Measurements from ENCODE around the gene CCDC68. TPM values are rescaled to one million over a fixed set of nuclear protein-coding genes. Genes with fewer than 3 reads are reported as not detected.

The CCDC68 gene
- total RNA-seq, 5 donors from 2014 or later (not counting 1 experiment from before 2014, with no cell fraction given), result 0.13 TPM; not detected in 4

DNA sequence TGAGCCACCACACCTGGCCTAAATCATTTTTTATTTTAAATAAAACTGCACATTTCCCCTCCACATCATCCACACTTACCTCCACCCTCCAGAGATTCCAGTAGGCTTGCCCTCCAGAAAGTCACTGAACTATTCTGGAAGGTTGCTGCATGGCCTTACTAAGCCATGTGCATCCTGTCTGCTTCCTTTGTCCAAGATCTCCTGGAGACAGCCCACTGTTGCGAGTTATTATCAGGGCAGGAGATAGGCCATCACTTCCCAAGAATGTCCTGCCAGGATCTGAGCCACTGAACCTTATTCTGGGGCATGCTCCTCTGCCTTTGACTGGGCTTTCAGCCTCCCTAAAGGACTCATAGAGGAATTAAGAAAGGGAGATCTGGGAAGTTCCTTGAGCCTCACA is 26.8 kb downstream of the CCDC68 start:
- H3K4me3 Mint-ChIP-seq, result no peak overlapping the region
- Histone ChIP-seq H3K9me3 (no peaks in the 10 kb centered on the region), H3K36me3 (ENCODE audit: control insufficient read depth in 2 of 2, extremely low read depth in 1 of 2, insufficient read depth in 1 of 2, low read length in 1 of 2) (no peaks in the 10 kb centered on the region), H3K27ac (ENCODE audit: low read length) (no peak overlapping the region), H3K27me3 (replicated peaks in 1 of 2; ENCODE audit: control insufficient read depth in 2 of 2, extremely low read depth in 1 of 2, insufficient read depth in 2 of 2, low read length in 1 of 2) (peaks cover 0 to 4% of the 10 kb centered on the region in 2 experiments), H3K4me3 (ENCODE audit: control insufficient read depth in 1 of 2, extremely low read depth in 1 of 2, low read length in 1 of 2) (no peak overlapping the region), H3K4me1 (ENCODE audit: control insufficient read depth in 1 of 2, extremely low read depth in 1 of 2, insufficient read depth in 2 of 2, low read length in 2 of 2) (no peaks in the 10 kb centered on the region)
- no peaks in the 10 kb centered on the region for H3K36me3 Mint-ChIP-seq
- no peaks in the 10 kb centered on the region for H3K9me3 Mint-ChIP-seq
- no CpG with 5 or more reads among the region's 1 CpG for WGBS (ENCODE audit: insufficient coverage)
- no peak for DNase-seq
- no peaks in the 10 kb centered on the region for H3K4me1 Mint-ChIP-seq
- no peak for ATAC-seq (replicated peaks in 1 of 4)
- H3K27me3 Mint-ChIP-seq, result no peaks in the 10 kb centered on the region
- no peak overlapping the region for H3K27ac Mint-ChIP-seq
- ChIA-PET POLR2A (no interaction called here), CTCF (no interaction called here)

DNA sequence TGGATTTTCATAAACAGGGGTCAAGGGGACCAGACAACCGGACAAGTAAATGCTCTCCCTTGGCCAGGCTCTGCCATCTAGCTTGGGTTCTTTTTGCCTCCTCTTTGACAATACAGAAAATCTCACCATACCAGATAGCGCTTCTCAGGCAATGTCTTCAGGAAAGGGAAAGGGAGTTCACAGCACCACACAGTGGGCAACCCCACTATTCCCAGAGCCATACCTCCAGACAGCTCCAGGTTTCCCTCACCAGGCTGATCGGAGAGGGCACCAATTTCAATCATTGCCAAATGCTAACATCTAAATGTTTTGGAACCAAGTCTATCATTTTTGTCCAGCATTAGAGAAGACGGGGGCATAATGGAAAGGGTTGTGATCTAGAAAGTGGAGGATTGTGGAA is 28.1 kb downstream of the CCDC68 start:
- WGBS (ENCODE audit: insufficient coverage), result 89% methylated on average over 1 of the region's 4 CpGs
- Mint-ChIP-seq H3K27ac (no peak overlapping the region), H3K4me1 (no peaks in the 10 kb centered on the region), H3K36me3 (no peaks in the 10 kb centered on the region), H3K9me3 (no peaks in the 10 kb centered on the region), H3K27me3 (no peaks in the 10 kb centered on the region), H3K4me3 (no peak overlapping the region)
- no peak for DNase-seq
- no peaks in the 10 kb centered on the region for H3K4me1 ChIP-seq (ENCODE audit: control insufficient read depth in 1 of 2, extremely low read depth in 1 of 2, insufficient read depth in 2 of 2, low read length in 2 of 2)
- POLR2A ChIA-PET, result no interaction called here
- no peaks in the 10 kb centered on the region for H3K36me3 ChIP-seq (ENCODE audit: control insufficient read depth in 2 of 2, extremely low read depth in 1 of 2, insufficient read depth in 1 of 2, low read length in 1 of 2)
- H3K27ac ChIP-seq (ENCODE audit: low read length), result no peak overlapping the region
- CTCF ChIA-PET, result no interaction called here
- H3K4me3 ChIP-seq (ENCODE audit: control insufficient read depth in 1 of 2, extremely low read depth in 1 of 2, low read length in 1 of 2), result no peak overlapping the region
- no peaks in the 10 kb centered on the region for H3K9me3 ChIP-seq
- H3K27me3 ChIP-seq (replicated peaks in 1 of 2; ENCODE audit: control insufficient read depth in 2 of 2, extremely low read depth in 1 of 2, insufficient read depth in 2 of 2, low read length in 1 of 2), result no peaks in the 10 kb centered on the region
- no peak for ATAC-seq (replicated peaks in 1 of 4)

DNA sequence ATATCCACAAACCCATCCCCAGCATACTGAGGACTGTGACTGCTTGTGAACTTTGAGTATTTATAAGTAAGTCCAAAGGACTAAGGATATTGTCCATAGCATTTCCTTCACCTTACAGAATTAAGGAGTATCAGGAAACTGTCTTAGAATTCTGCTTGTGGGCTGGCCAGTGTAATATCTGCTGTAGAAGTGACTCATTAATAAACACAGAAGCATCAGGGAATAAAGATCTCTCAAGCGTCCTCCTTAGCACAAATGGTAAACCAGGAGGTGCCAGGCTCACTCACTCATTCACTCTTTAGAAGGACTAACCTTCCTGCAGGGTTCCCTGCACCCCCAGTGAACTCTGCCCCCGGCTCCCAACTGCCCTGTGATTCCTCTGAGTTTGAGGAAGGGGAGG is 31.0 kb downstream of the CCDC68 start:
- Histone ChIP-seq H3K4me1 (ENCODE audit: control insufficient read depth in 1 of 2, extremely low read depth in 1 of 2, insufficient read depth in 2 of 2, low read length in 2 of 2) (no peaks in the 10 kb centered on the region), H3K4me3 (ENCODE audit: control insufficient read depth in 1 of 2, extremely low read depth in 1 of 2, low read length in 1 of 2) (no peak overlapping the region), H3K27me3 (replicated peaks in 1 of 2; ENCODE audit: control insufficient read depth in 2 of 2, extremely low read depth in 1 of 2, insufficient read depth in 2 of 2, low read length in 1 of 2) (no peaks in the 10 kb centered on the region), H3K36me3 (ENCODE audit: control insufficient read depth in 2 of 2, extremely low read depth in 1 of 2, insufficient read depth in 1 of 2, low read length in 1 of 2) (no peaks in the 10 kb centered on the region), H3K27ac (ENCODE audit: low read length) (no peak overlapping the region), H3K9me3 (no peaks in the 10 kb centered on the region)
- no peaks in the 10 kb centered on the region for H3K9me3 Mint-ChIP-seq
- POLR2A ChIA-PET, result no interaction called here
- WGBS (ENCODE audit: insufficient coverage), result 40% methylated on average over 1 of the region's 2 CpGs
- DNase-seq, result no peak
- H3K36me3 Mint-ChIP-seq, result no peaks in the 10 kb centered on the region
- no peak overlapping the region for H3K27ac Mint-ChIP-seq
- ATAC-seq (replicated peaks in 1 of 4), result no peak
- H3K4me1 Mint-ChIP-seq, result no peaks in the 10 kb centered on the region
- H3K27me3 Mint-ChIP-seq, result no peaks in the 10 kb centered on the region
- CTCF ChIA-PET, result no interaction called here
- no peak overlapping the region for H3K4me3 Mint-ChIP-seq

DNA sequence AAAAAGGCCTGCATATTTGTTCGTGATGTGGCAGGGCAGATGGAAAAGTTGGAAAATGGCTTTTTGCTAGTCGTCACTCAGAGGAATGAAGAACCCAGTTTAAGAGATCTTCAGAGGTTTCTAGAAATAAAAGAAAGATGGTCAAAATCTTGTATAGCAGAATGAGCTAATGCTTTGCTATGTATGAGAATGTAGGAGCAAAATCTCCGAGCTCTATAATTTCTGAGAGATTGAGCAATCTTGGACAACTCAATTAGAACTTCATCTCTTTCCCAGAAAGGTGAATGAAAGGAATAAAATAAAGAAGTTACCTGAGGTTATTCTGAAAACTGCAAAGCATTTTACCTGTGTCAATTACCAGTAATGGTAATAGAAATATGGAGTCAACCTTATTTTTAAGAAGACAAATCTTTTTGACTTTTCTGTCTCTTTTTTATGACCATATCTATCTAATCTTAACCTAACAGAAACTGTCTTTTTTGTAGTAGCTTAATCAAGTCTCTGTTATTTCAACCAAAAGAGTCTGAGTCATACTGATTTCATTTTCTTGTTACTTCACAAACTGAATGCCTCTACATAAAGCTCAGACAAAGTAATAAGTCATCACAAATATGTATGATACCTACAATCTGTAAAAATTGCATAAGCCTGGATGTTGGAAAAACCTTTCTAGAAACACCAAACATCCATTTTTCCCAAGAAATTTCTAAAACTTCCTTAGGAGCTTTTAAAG is 32.5 kb downstream of the CCDC68 start:
- Mint-ChIP-seq H3K36me3 (no peaks in the 10 kb centered on the region), H3K4me1 (no peaks in the 10 kb centered on the region), H3K27me3 (no peaks in the 10 kb centered on the region), H3K9me3 (no peaks in the 10 kb centered on the region), H3K27ac (no peak overlapping the region), H3K4me3 (no peak overlapping the region)
- CTCF ChIA-PET, result no interaction called here
- Histone ChIP-seq H3K27me3 (replicated peaks in 1 of 2; ENCODE audit: control insufficient read depth in 2 of 2, extremely low read depth in 1 of 2, insufficient read depth in 2 of 2, low read length in 1 of 2) (no peaks in the 10 kb centered on the region), H3K4me1 (ENCODE audit: control insufficient read depth in 1 of 2, extremely low read depth in 1 of 2, insufficient read depth in 2 of 2, low read length in 2 of 2) (no peaks in the 10 kb centered on the region), H3K36me3 (ENCODE audit: control insufficient read depth in 2 of 2, extremely low read depth in 1 of 2, insufficient read depth in 1 of 2, low read length in 1 of 2) (no peaks in the 10 kb centered on the region), H3K4me3 (ENCODE audit: control insufficient read depth in 1 of 2, extremely low read depth in 1 of 2, low read length in 1 of 2) (no peak overlapping the region), H3K9me3 (no peaks in the 10 kb centered on the region), H3K27ac (ENCODE audit: low read length) (no peak overlapping the region)
- POLR2A ChIA-PET, result no interaction called here
- no peak for DNase-seq
- WGBS (ENCODE audit: insufficient coverage), result 93% methylated on average over 2 of the region's 3 CpGs
- no peak for ATAC-seq (replicated peaks in 1 of 4)

DNA sequence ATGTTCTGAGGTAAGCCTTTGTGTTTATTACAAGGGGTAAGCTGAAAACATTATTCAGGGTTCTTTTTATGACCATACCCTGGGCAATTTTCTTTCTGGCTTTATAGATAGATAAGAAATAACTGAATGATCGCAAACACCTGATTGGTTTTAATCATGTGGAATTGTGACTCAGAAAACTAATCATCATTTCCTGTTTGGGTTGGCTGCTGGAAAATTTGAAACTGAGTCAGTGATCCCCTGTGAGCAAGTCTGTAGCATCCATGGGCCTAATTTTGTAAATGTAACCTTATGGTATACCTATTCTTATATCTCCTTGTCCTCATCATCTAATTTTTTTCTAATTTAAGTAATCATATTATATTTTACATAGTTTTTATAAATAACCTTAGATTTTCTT is 34.3 kb downstream of the CCDC68 start:
- no peaks in the 10 kb centered on the region for H3K36me3 Mint-ChIP-seq
- no peaks in the 10 kb centered on the region for H3K4me1 Mint-ChIP-seq
- no CpG with 5 or more reads among the region's 1 CpG for WGBS (ENCODE audit: insufficient coverage)
- H3K4me3 Mint-ChIP-seq, result no peak overlapping the region
- Histone ChIP-seq H3K4me3 (ENCODE audit: control insufficient read depth in 1 of 2, extremely low read depth in 1 of 2, low read length in 1 of 2) (no peak overlapping the region), H3K27ac (ENCODE audit: low read length) (no peak overlapping the region), H3K27me3 (replicated peaks in 1 of 2; ENCODE audit: control insufficient read depth in 2 of 2, extremely low read depth in 1 of 2, insufficient read depth in 2 of 2, low read length in 1 of 2) (no peaks in the 10 kb centered on the region), H3K9me3 (no peaks in the 10 kb centered on the region), H3K36me3 (ENCODE audit: control insufficient read depth in 2 of 2, extremely low read depth in 1 of 2, insufficient read depth in 1 of 2, low read length in 1 of 2) (no peaks in the 10 kb centered on the region), H3K4me1 (ENCODE audit: control insufficient read depth in 1 of 2, extremely low read depth in 1 of 2, insufficient read depth in 2 of 2, low read length in 2 of 2) (no peaks in the 10 kb centered on the region)
- POLR2A ChIA-PET, result no interaction called here
- CTCF ChIA-PET, result no interaction called here
- no peak overlapping the region for H3K27ac Mint-ChIP-seq
- H3K27me3 Mint-ChIP-seq, result peaks cover 0 to 8% of the 10 kb centered on the region in 2 donors
- no peak for DNase-seq
- no peaks in the 10 kb centered on the region for H3K9me3 Mint-ChIP-seq
- no peak for ATAC-seq (replicated peaks in 1 of 4)

DNA sequence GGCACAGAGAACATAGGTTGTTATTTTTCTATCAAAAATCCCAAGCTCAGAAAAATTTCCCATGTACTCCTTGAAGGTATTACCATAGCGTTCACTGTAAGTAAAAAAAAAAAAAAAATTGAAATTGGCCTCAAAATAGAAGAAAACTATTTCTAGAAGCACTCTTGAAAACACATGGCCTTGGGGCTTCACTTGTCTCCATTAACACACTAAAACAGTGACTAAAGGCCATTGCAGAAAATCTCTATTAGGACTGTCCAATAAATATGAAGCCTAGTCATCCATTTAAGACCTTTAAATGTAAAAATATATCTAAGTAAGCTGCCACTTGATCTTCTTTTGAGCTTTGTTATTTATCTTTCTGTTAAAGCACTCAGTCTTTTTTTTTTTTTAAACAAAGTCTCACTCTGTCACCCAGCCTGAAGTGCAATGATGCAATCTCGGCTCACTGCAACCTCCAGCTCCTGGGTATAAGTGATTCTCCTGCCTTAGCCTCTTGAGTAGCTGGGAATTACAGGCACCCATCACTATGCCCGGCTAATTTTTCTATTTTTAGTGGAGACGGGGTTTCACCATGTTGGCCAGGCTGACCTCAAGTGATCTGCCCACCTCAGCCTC is 35.8 kb downstream of the CCDC68 start:
- H3K9me3 Mint-ChIP-seq, result no peaks in the 10 kb centered on the region
- no peak for ATAC-seq (replicated peaks in 1 of 4)
- no peak overlapping the region for H3K27ac Mint-ChIP-seq
- H3K27me3 Mint-ChIP-seq, result peaks cover 0 to 11% of the 10 kb centered on the region in 2 donors
- CTCF ChIA-PET, result no interaction called here
- POLR2A ChIA-PET, result no interaction called here
- no peak overlapping the region for H3K4me3 ChIP-seq (ENCODE audit: control insufficient read depth in 1 of 2, extremely low read depth in 1 of 2, low read length in 1 of 2)
- no peaks in the 10 kb centered on the region for H3K4me1 ChIP-seq (ENCODE audit: control insufficient read depth in 1 of 2, extremely low read depth in 1 of 2, insufficient read depth in 2 of 2, low read length in 2 of 2)
- H3K27ac ChIP-seq (ENCODE audit: low read length), result no peak overlapping the region
- WGBS (ENCODE audit: insufficient coverage), result 100% methylated on average over 1 of the region's 4 CpGs
- no peak for DNase-seq
- no peaks in the 10 kb centered on the region for H3K4me1 Mint-ChIP-seq
- H3K27me3 ChIP-seq (replicated peaks in 1 of 2; ENCODE audit: control insufficient read depth in 2 of 2, extremely low read depth in 1 of 2, insufficient read depth in 2 of 2, low read length in 1 of 2), result no peaks in the 10 kb centered on the region
- no peaks in the 10 kb centered on the region for H3K36me3 ChIP-seq (ENCODE audit: control insufficient read depth in 2 of 2, extremely low read depth in 1 of 2, insufficient read depth in 1 of 2, low read length in 1 of 2)
- H3K9me3 ChIP-seq, result no peaks in the 10 kb centered on the region
- no peak overlapping the region for H3K4me3 Mint-ChIP-seq
- H3K36me3 Mint-ChIP-seq, result no peaks in the 10 kb centered on the region
